Effector CD8-positive, alpha-beta T cell (primary cell): ENCODE measurements around the gene WDR11.

Experiments used
- DNase-seq: peaks from one replicate; lab custom pipeline; 2025; lab: John Stamatoyannopoulos, UW

The WDR11 gene

DNA sequence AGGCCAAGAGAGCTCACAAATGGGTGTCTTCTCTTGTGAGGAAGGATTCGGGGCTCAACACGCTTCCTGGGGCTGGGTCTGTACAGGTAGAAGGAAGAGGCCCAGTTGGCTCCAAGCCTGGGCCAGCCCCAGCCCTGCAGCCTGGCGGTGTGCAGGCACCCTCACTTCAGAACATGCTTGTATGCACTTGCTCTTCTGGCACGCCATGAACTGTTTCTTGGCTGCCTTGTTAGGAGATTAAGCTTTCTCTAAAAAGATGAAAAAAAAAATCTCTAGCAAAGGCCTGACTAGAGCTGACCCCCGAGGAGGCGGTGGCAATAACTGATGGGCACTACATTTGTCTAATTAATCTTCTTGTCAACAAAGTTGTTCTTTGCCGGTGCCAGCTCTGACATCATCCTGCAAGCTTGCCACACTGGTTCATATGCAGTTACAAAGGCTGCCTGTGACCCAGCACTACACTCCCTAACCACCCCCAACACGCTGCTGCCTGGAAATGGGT lies 94.7 kb downstream of the WDR11 start:
- DNase-seq: no peak

DNA sequence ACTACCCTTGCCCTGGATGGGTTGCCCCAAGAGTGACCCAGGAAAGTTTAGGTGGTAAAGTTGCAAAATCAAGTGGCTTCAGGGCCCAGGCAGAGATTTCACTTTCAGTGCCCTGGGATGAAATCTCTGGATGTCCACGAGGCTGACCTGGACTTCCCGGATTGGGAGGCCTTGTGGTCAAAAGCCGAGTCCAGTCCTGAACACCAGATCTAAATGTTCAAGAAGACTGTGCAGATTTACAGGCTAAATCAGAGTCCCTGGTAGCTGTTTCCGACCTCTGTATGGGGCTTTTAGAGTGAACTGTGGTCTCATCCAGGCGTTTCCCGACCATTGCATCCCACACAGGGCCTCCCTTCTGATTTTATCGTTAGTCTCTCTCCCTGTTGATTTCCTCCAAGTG lies 95.3 kb downstream of the WDR11 start:
- DNase-seq: no peak

DNA sequence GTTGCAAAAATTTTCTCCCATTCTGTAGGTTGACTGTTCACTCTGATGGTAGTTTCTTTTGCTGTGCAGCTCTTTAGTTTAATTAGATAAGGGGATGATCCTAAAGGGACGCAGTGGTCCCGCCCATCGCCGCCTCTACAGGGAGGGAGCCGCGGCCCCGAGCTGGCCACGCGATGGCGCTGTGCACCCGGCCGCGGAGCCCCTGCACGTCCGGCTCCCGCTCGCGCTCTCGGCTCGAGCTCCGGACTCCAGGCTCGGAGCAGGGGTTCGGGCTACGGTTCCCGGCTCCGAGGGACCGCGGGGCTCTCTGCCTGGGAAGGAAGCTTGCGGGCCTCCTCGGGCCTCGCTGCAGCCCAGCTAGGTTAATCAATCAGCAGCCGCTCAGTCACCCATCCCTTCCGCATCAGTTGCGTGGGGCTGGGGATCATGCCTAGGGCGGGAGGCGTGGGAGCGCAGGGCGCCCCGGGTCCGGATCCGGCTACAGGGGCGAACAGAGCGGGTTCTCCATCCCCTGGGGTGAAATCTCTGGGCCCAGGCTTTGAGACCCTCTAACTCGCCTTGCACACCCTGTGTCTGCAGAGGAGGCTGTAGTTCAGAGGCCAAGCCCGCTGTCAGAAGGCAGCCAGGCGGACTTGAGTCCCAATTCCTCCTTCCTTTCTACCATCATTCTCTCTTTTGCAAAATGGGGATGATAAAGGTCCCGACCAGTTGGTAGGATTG lies 97.9 kb downstream of the WDR11 start:
- DNase-seq: no peak

DNA sequence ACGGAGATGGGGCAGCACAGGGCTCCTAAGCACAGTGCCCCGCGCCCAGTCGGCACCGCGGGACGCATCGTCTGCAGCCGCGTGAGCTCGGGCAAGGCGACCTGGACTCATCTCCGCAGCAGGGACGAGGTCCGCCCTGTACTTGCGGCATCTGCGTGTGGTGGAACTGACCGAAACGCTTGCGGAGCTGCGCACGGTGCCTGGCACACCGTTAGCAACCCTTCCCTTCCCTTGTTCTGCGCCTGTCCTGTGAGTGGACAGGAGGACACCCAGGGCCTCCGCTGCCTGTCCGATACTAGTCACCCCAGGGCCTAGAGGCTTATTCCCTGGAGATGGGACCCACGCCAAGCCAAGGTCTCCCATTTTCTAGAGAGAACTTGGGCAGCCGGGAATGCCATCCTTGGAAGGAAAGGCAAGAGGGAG lies 98.5 kb downstream of the WDR11 start:
- DNase-seq: no peak

DNA sequence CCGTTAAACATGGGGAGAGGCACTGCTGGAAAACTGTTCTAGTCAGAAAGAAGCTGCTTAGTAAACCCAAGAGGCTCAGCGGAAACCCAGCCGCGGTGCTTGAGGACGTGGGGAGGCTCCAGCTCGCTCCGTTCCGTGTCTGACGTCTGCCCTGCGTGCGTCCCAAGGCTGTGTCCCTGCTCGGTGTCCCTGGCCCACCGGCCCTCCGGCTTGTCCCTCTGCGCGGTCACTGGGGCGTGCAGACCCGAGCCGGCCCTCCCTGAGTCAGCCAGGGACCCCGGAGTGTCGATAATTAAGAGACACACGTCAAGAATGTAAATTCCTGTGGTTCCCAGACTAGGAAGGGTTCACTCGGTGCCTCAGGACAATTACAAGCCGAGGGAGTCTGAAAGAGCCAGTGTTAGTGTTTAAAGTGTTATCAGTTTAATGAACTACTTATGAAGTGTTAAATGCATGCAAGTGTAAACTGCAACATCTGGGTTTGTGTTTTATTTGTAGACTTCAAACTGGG lies 98.9 kb downstream of the WDR11 start:
- DNase-seq: no peak

DNA sequence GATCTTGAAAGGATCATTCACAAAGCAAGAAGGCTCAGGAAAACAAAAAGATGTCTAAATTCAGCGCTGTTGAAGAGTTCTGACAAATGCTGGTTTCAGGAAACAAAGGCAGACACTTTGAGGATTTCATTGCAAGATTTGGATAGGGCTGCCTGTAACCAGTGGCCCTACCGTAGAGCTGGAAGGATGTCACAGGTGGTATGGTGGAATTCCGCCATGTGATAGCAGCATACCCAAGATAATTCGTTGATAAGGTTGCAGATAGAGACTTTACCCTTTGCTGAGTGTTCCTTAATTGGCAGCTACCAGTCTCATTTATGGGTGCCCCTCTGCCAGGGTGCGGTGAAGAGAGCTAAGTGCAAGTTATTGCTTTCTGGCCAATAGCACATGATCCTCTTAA lies 100.1 kb downstream of the WDR11 start:
- DNase-seq: no peak

DNA sequence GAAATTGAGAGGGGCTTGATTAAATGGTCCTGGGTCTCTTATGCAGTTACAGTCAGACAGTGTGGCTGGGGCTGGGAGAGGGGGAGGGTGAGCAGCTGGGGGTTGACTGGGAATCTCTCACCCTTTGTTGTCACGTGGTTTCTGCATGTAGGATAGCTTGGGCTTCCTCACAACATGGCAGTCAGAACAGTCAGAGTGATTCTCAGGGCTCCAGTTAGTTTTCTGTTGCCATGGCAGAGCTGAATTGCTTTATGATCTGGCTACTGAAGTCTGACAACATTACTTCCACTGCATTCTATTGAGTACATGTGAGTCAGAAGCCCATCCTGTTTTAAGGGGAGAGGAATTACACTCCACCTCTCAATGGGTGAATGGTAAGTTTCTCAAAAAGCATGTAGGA lies 102.7 kb downstream of the WDR11 start:
- DNase-seq: no peak
